ENCODE data around the gene STIM1. TPM values are rescaled to one million over a fixed set of nuclear protein-coding genes. Genes with fewer than 3 reads are reported as not detected.

STIM1 gene
- total and polyA plus RNA-seq, 7 donors, result 5.3 to 44.8 (median 29.3) TPM

DNA sequence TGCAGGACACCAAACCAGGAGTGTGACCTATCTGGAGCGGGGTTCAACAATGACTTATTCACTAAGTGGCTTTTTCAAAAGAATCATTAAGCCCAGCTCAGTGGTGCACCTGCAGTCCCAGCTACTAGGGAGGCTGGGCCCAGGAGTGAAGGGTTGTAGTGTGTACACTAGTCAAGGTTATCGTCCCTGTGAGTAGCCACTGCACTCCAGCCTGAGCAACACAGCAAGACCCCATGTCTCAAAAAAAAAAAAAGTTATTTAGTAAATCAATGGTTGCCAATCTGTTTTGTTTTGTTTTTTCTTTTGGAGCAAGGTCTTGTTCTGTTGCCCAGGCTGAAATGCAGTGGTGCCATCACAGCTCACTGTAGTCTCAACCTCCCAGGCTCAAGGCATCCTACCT, 22.6 kb upstream of the STIM1 start:
- Histone ChIP-seq H3K4me3 (no peak overlapping the region), H3K36me3 (peaks cover 2 to 35% (median 3%) of the 10 kb centered on the region in 4 donors), H3K9me3 (no peaks in the 10 kb centered on the region), H3K27me3 (no peaks in the 10 kb centered on the region), H3K4me1 (peaks cover 2 to 39% (median 29%) of the 10 kb centered on the region in 4 donors), H3K27ac (no peak overlapping the region)
- DNase-seq, result no peak
- intact Hi-C loops (cut with DNase I), result no loop called here
- WGBS, 2 donors, result 92 to 97% methylated on average over 2 of the region's 2 CpGs
- TF ChIP-seq EP300 (IDR thresholded peaks at IDR 0.05), result no peak
- TF ChIP-seq POLR2A (IDR thresholded peaks at IDR 0.05), result no peak
- TF ChIP-seq CTCF (IDR thresholded peaks at IDR 0.05), result no peak
- TF ChIP-seq POLR2AphosphoS5 (IDR thresholded peaks at IDR 0.05), result no peak

- intact Hi-C loops (cut with DNase I), result no loop called here
- Histone ChIP-seq H3K36me3 (peaks cover 0 to 30% (median 2%) of the 10 kb centered on the region in 4 donors), H3K27ac (no peak overlapping the region), H3K27me3 (no peaks in the 10 kb centered on the region), H3K9me3 (no peaks in the 10 kb centered on the region), H3K4me3 (no peak overlapping the region), H3K4me1 (peaks cover 2 to 45% (median 34%) of the 10 kb centered on the region in 4 donors)
- DNase-seq, result no peak
- 83 to 90% methylated on average over 2 of the region's 2 CpGs for WGBS, 2 donors
- no peak for TF ChIP-seq POLR2A (IDR thresholded peaks at IDR 0.05)
- no peak for TF ChIP-seq CTCF (IDR thresholded peaks at IDR 0.05)
Observed at GRCh38 chr11:3833449-3833848, 22.0 kb upstream of the STIM1 start.

GRCh38 chr11:3834349-3834663, 21.2 kb upstream of the STIM1 start:
- no peaks in the 10 kb centered on the region for H3K27me3 ChIP-seq
- no peaks in the 10 kb centered on the region for H3K9me3 ChIP-seq
- no peak for TF ChIP-seq EP300 (IDR thresholded peaks at IDR 0.05)
- no peak for TF ChIP-seq POLR2A (IDR thresholded peaks at IDR 0.05)
- no peak for TF ChIP-seq POLR2AphosphoS5 (IDR thresholded peaks at IDR 0.05)
- TF ChIP-seq CTCF (IDR thresholded peaks at IDR 0.05), result no peak
- no peak for DNase-seq
- H3K4me3 ChIP-seq, result no peak overlapping the region
- H3K4me1 ChIP-seq, result peaks cover 2 to 54% (median 42%) of the 10 kb centered on the region in 4 donors
- peaks cover 0 to 30% (median 2%) of the 10 kb centered on the region in 4 donors for H3K36me3 ChIP-seq
- intact Hi-C loops (cut with DNase I), result no loop called here
- peak overlapping the region in 1 of 4 donors; percentile 31 for H3K27ac ChIP-seq
- 62 to 86% methylated on average over 4 of the region's 4 CpGs for WGBS, 2 donors

DNA sequence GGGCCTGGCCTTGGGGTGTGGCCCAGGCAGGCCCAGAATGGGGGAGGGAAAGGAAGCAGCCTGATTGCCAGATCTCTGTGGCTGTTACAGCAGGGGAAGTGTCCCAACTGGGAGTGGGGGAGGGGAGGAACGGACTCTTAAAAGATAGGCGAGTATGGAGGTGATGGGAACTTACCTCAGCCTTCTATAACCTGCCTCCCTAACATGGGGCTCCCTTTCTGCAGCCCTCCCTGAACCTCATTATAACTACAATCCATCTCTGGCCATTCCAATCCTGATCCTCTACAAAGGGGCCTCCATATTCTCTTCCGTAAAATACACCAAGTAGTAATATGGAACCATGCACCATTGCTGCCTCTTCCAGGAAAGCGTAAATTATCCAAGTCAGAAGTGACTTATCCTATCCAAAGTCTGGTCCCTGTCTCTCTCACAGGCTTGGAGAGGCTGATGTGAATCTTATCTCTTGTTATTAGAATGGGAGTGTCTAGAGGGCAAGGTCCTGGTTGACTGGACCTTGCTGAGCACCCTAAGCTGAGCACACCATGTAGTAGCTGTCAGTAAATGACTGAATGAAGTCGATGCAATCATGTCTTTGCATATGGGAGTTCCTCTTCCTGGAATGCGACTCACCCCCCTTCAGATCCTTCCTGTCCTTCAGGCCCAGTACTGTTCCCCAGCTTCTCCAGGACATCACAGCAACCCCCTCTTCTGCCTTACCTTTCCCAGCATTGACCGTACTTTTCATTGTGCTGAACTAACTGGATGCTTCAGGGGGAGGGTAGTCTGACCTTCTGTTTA, 20.6 kb upstream of the STIM1 start:
- DNase-seq, result no peak
- Histone ChIP-seq H3K27me3 (no peaks in the 10 kb centered on the region), H3K9me3 (no peaks in the 10 kb centered on the region), H3K4me3 (no peak overlapping the region), H3K36me3 (peaks cover 0 to 25% (median 2%) of the 10 kb centered on the region in 4 donors), H3K4me1 (peaks cover 2 to 59% (median 47%) of the 10 kb centered on the region in 4 donors), H3K27ac (peak overlapping the region in 3 of 4 donors; percentile 8 to 31 (median 27))
- no peak for TF ChIP-seq EP300 (IDR thresholded peaks at IDR 0.05)
- no peak for TF ChIP-seq POLR2A (IDR thresholded peaks at IDR 0.05)
- no peak for TF ChIP-seq POLR2AphosphoS5 (IDR thresholded peaks at IDR 0.05)
- TF ChIP-seq CTCF (IDR thresholded peaks at IDR 0.05), result no peak
- WGBS, 2 donors, result 61 to 77% methylated on average over 7 of the region's 7 CpGs
- intact Hi-C loops (cut with DNase I), result no loop called here

All from sigmoid colon (tissue), 7 donors.